Pancreas (tissue), 10 donors: ENCODE measurements around the gene TIMM17A. TPM values are rescaled to one million over a fixed set of nuclear protein-coding genes. Genes with fewer than 3 reads are reported as not detected.

Experiments used
- ATAC-seq, 4 donors: fragments of 200-7000 bp; cut with Tn5 transposase; one replicate each; pipeline versions ENCODE4 v1.8.0 to v1.9.1; 2020; ENCODE audit warnings: mild to moderate bottlenecking in 4 of 4, moderate library complexity in 4 of 4
- DNase-seq, 6 donors: peaks; one replicate each; pipeline ENCODE4 v3.0.0-alpha.2; 2020
- FAIRE-seq: peaks from 2 replicates; lab custom pipeline; 2012; peaks lifted over from hg19 to GRCh38; lab: Jason Lieb, UNC
- H3K27ac ChIP-seq, 4 donors: fragments of 200-600 bp; sonication (generic); 1 replicate in 3 of 4; 2 replicates in 1 of 4; pipeline versions ENCODE4 v1.5.0 to v1.8.0; 2020
- H3K27me3 ChIP-seq, 4 donors: fragments of 200-600 bp; one replicate each; pipeline ENCODE4 v1.8.0; 2021
- H3K36me3 ChIP-seq, 3 donors: fragments of 200-600 bp; sonication (generic) in 1 of 3; one replicate each; pipeline versions ENCODE4 v1.5.0 to v1.8.0; 2020 to 2021
- H3K4me1 ChIP-seq, 3 donors: fragments of 200-600 bp; one replicate each; pipeline ENCODE4 v1.8.0; 2021
- H3K4me3 ChIP-seq, 4 donors: fragments of 200-600 bp; sonication (generic) in 2 of 4; one replicate each; pipeline versions ENCODE4 v1.5.0 to v1.8.0; 2020 to 2021
- H3K9me3 ChIP-seq, 4 donors: fragments of 200-600 bp; one replicate each; pipeline ENCODE4 v1.8.0; 2021
- CTCF ChIP-seq, 4 donors: fragments of 200-600 bp; sonication (generic) in 3 of 4; IDR thresholded peaks; one replicate each; pipeline versions ENCODE4 v1.5.0 to v1.8.0; 2021; ENCODE audit warnings: antibody characterized with exemption in 4 of 4
- WGBS, 2 donors: extraction: QIAGEN DNeasy Blood & Tissue Kit; methylation state at CpG; one replicate each; pipeline ENCODE4 v1.1.7; 2013; 5-methylcytosine and 5-hydroxymethylcytosine counted together
- intact Hi-C, 3 donors: fragments of 100-400 bp; cut with DNase I; formaldehyde crosslinking; loops; one replicate each; pipeline versions ENCODE4 v1.11.1 to v1.14.2; 2022
- polyA plus RNA-seq, 2 donors: library from polyadenylated mRNA; stranded (reverse); fragments of 200-250 nt; gene quantifications; one replicate each; pipeline ENCODE4 v1.2.3, GENCODE V29; 2013
- total RNA-seq, 6 donors: library from RNA; stranded (reverse); fragmentation: NEBNext Ultra II Directional in 4 of 6; extraction: Animal tissue kit (Norgen Biotek cat#: 25700) in 4 of 6; gene quantifications; one replicate each; pipeline versions ENCODE4 v1.2.1 to v1.2.4, GENCODE V29; 2021 to 2023
- donor health status: healthy with polysubstance abuse.
- donor health status: DM: no; HTN: no; CAD: no; lungs with moderate emphysema.
- donor health status: DM: no; HTN: no; CAD: no.
- donor health status: control.
- donor health status: control.
- donor health status: Bipolar disorder and iron deficiency.
- donor health status: DM: yes; HTN: yes; CAD: no.
- donor health status: DM: no; HTN: no; CAD: no.
- donor health status: DM: no; HTN: no; CAD: no.
- donor health status: DM: yes; HTN: yes; CAD: no.

TIMM17A gene
- total and polyA plus RNA-seq, 8 donors, result 7.9 to 28.2 (median 17.5) TPM

- TF ChIP-seq CTCF (IDR thresholded peaks at IDR 0.05), result no peak
- Histone ChIP-seq H3K36me3 (peaks cover 0 to 11% (median 3%) of the 10 kb centered on the region in 3 donors), H3K9me3 (no peaks in the 10 kb centered on the region), H3K4me3 (no peak overlapping the region), H3K4me1 (peaks cover 0 to 16% (median under 1%) of the 10 kb centered on the region in 3 donors), H3K27ac (no peak overlapping the region), H3K27me3 (no peaks in the 10 kb centered on the region)
- WGBS, 2 donors, result 77 to 95% methylated on average over 2 of the region's 2 CpGs
- DNase-seq (no peak), FAIRE-seq (no peak), ATAC-seq (no peak)
- intact Hi-C loops, result no loop called here
Observed at GRCh38 chr1:201985355-201985754, 30.1 kb downstream of the TIMM17A start.

- FAIRE-seq (no peak), ATAC-seq (no peak), DNase-seq (no peak)
- no peak overlapping the region for H3K4me3 ChIP-seq
- intact Hi-C loops, result no loop called here
- H3K27ac ChIP-seq, result no peak overlapping the region
- WGBS, 2 donors, result 78 to 88% methylated on average over 7 of the region's 7 CpGs
- no peaks in the 10 kb centered on the region for H3K27me3 ChIP-seq
- H3K4me1 ChIP-seq, result peaks cover 0 to 15% (median 6%) of the 10 kb centered on the region in 3 donors
- H3K9me3 ChIP-seq, result no peaks in the 10 kb centered on the region
- peaks cover 0 to 11% (median 11%) of the 10 kb centered on the region in 3 donors for H3K36me3 ChIP-seq
- TF ChIP-seq CTCF (IDR thresholded peaks at IDR 0.05), result no peak
Observed at GRCh38 chr1:201988601-201989000, 33.3 kb downstream of the TIMM17A start.

GRCh38 chr1:201989354-201990128, 34.2 kb downstream of the TIMM17A start:
- WGBS, 2 donors, result 96 to 97% methylated on average over 10 of the region's 10 CpGs
- no peak for ATAC-seq
- Histone ChIP-seq H3K9me3 (no peaks in the 10 kb centered on the region), H3K27me3 (no peaks in the 10 kb centered on the region), H3K4me1 (peaks cover 0 to 10% (median 6%) of the 10 kb centered on the region in 3 donors), H3K27ac (peak overlapping the region in 1 of 4 donors; percentile 41), H3K4me3 (no peak overlapping the region), H3K36me3 (peaks cover 0 to 11% (median 11%) of the 10 kb centered on the region in 3 donors)
- TF ChIP-seq CTCF (IDR thresholded peaks at IDR 0.05), result no peak
- intact Hi-C loops, result no loop called here
- no peak for DNase-seq
- no peak for FAIRE-seq

GRCh38 chr1:201990427-201990826, 35.1 kb downstream of the TIMM17A start:
- ATAC-seq (peak; percentile 83 to 96 (median 91)), DNase-seq (peak in 4 of 6 donors; percentile 58 to 74 (median 66)), FAIRE-seq (no peak)
- Histone ChIP-seq H3K27me3 (no peaks in the 10 kb centered on the region), H3K9me3 (no peaks in the 10 kb centered on the region), H3K36me3 (peaks cover 0 to 11% (median 11%) of the 10 kb centered on the region in 3 donors), H3K4me1 (peaks cover 0 to 10% (median 6%) of the 10 kb centered on the region in 3 donors), H3K27ac (peak overlapping the region in 2 of 4 donors; percentile 34 to 41), H3K4me3 (no peak overlapping the region)
- intact Hi-C loops, result no loop called here
- no peak for TF ChIP-seq CTCF (IDR thresholded peaks at IDR 0.05)
- WGBS, 2 donors, result 11 to 20% methylated on average over 6 of the region's 6 CpGs
